Stimulated activated CD4-positive, alpha-beta T cell treated with anti-CD3 and anti-CD28 coated beads, Interleukin-15, amount 100 ng/mL, for 24 hours (primary cell): ENCODE results near the gene GLCE.
"Not testable (repeated sequence)": the region's sequence is repeated elsewhere in the genome, so short reads cannot be mapped to it uniquely, and the experiment has no call there.

Source experiments
- DNase-seq: peaks from one replicate; pipeline ENCODE4 v3.0.0-alpha.2; 2020

Gene GLCE

GRCh38 chr15:69277316-69277715 lies 116.9 kb downstream of the GLCE start:
- no peak for DNase-seq

DNA sequence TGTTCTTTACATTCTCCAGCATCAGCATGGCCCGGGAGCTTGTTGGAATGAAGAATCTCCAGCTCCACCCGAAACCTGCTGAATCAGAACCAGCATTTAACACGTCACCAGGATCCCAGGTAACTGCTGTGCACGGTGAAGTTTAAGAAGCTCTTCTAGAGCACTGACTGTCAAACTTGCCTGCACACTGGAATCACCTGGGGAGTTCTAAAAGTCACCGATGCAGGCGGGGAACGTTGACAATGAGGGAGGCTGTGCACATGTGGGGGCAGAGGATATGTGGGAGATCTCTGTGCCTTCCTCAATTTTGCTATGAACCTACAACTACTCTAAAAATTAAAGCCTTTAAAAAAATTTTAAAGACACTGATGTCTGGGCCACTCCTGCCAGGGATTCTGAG lies 119.2 kb downstream of the GLCE start:
- DNase-seq = no peak

GRCh38 chr15:69280783-69281182 lies 120.3 kb downstream of the GLCE start:
- DNase-seq = no peak

- no peak for DNase-seq
Observed at GRCh38 chr15:69282104-69282743, 121.8 kb downstream of the GLCE start.

GRCh38 chr15:69285834-69286233 lies 125.4 kb downstream of the GLCE start:
- DNase-seq = no peak

GRCh38 chr15:69288011-69288410 lies 127.6 kb downstream of the GLCE start:
- DNase-seq = no peak

- DNase-seq = no peak
Observed at GRCh38 chr15:69288531-69289341, 128.3 kb downstream of the GLCE start.

DNA sequence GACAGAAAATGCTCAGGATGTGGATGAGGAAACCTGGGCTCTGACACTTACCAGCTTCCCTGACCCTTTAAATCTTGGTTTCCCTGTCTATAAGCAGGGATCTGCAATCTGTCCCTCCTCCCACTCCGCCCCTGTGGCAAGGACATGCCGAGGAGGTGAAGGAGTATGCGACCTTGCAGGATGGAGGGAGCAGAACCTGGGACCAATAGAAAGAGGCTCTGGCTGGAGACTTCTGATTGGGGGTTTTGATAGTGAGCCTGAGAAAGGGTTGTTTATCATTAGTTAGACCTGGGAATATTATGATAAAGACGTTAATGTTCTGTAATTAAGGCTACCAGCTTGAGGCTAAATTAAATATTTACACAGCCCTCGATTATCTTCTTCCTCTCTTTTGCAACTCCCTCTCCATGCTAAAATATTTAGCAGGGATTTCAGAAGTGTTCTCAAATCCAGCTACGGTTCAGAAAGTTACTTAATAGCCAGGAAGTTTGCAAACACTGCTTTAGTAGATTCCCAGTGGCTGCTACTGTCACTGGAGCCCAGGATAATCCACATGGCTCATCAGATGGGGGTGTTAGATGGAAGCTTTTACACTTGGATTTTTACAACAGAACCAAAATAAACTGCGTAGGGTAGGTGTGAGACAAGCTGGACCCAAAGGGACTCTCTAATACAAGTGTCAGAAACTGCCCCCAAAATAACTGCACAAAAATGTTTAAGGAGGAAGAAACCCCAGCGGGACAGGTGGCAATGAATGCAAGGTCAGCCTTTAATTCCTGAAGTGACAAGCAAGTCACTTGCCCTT lies 129.1 kb downstream of the GLCE start:
- DNase-seq = no peak

GRCh38 chr15:69290346-69291164 lies 130.1 kb downstream of the GLCE start:
- no peak for DNase-seq

DNA sequence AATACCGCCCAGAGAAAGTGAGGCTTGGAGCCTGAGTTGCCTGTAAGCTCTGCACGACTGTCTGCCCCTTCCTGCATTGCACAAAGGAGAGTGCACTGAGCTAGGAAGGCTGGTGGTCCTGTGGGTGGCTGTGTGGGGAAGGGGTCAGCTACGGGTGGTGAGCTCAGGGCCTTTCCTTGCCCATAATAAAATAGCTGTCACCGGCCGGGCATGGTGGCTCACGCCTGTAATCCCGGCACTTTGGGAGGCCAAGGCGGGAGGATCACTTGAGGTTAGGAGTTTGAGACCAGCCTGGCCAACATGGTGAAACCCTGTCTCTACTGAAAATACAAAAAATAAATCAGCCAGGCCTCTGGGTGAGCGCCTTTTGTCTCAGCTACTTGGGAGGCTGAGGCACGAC lies 131.2 kb downstream of the GLCE start:
- DNase-seq = not testable (repeated sequence)

GRCh38 chr15:69292826-69293420 lies 132.5 kb downstream of the GLCE start:
- DNase-seq = no peak

- DNase-seq = no peak
Observed at GRCh38 chr15:69293741-69294615, 133.5 kb downstream of the GLCE start.

DNA sequence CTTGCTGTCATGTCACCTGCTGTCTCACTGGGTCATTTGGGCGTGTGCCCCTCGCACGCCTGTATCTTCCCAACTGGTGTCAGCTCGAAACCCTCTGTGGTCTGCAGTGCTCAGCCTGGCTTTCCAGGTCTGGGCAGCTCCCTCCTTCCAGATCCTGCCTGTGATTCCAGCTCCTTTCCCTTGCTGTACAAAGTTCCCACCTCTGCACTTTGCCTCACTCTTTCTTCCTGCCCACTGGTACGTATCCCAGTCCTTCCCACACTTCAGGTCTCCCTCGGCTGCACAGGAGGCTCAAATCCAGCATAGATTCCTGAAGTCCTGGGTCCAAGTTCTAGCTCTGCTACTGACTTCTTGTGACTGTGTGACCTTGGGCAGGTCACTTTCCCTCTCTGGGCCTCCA lies 136.2 kb downstream of the GLCE start:
- no peak for DNase-seq

DNA sequence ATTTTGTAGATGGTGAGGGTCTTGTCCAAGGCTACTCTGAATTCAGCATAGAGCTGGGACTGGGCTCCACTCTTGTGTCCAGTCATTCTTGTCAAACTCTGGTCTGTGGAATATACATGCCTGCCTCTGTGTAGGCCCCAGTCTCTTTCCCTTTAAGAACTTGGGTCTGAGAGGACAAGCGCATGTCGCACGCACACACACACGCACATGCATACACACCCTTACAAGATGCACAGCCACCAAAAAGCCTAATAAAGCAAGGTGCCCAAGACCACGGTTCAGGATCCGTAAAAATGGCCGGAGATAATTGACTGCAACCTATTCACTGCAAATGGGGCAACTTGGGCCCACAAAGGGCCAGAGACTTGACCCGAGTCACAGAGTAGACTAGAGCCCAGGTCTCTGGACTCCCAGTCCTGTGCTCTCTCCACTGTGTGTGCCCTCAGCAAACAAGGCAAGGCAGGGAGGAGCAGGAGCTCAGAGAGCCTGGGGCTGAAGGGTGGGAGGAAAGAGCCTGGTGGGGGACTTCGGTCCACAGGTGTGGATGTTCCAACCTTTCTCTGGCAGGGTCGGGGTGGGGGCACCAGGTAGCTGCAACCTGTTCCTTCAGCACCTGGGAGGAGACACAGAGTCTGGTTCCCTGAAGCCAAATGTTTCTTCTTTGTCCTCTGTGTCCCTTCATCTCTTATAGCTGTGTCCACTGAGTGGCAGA lies 137.4 kb downstream of the GLCE start:
- no peak for DNase-seq

DNA sequence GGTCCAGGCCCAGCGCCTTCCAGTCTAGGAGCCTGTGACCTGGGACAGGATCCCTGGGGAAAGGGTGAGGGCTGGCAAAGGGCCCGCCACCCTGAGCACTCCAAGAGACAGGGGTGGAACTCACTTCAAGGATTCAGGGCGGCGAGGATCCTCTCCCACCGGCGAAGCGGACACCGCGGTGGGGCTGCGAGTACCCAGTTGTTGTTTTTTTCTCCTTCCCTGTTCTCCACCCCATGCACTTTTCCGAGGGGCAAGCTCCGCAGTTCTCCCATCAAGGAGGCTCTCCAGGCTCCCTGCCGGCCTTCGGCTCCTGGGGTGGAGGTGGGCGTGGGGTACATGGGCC lies 137.9 kb downstream of the GLCE start:
- no peak for DNase-seq

DNA sequence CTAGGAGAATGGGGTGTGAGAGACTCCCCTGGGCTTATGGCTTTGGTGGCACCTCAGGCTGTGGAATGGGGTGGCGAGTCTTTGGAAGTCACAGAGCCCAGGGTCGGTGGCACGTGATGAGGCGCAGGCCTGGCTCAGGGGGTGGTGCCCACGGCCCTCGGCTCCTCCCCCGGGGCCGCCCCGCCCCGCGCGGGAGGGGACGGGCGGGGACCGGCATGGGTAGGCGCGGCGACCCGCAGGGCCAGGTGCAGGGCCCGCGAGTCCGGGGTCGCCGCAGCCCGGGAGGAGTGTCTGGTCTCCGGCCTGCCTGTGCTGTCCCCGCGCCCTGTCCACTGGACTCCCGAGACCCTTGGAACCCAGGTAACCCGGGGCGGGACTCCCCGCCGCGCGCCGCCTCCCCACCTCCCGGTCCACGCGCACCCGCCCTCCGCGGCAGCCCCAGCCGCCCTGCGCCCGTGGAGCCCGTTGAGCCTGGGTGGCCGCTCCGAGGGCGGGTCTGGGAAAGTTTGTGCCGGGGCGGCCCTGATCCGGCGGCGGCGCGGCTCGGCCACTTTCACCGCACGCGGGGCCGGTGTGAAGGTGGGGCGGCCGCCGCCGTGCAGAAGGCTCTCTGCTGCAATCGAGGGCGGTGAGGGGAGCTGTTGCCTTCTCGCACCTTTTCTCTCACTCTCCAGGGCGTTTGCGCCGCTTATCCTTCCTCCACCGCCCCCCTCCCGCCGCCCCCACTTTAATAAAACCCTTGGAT lies 138.4 kb downstream of the GLCE start, which contains the start of gene PAQR5:
TSS of gene PAQR5 (plus strand) at position 216 of the 745 bp plus-strand sequence. CDS start 61,169 bp downstream, outside the sequence.
- peak; percentile 43 for DNase-seq

DNA sequence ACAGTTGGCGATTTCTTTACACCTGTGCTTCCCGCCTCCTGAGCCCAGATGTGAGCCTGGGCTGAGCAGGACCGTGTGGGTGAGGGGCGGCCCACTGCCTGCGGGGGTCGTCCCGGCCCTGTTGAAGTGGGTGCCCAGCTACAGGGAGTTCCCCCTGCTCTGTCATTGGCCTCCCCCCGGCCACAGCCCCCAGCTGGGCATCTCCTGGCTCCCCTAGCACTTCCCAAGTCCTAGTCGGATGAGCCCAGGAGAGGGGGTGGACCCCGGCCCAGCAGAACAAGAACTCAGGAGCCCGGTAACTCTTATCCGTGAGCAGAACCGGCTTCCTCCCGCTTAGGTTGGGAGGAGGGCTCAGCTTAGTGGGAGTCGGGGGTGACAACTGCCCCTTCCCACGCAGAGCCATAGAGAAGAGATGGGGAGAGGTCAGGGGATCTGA lies 139.0 kb downstream of the GLCE start:
- DNase-seq = no peak

GRCh38 chr15:69299943-69300588 lies 139.6 kb downstream of the GLCE start:
- no peak for DNase-seq

GRCh38 chr15:69301101-69301500 lies 140.7 kb downstream of the GLCE start:
- DNase-seq = not testable (repeated sequence)
